ENCODE results near the gene HOXB8.

HOXB8 gene

DNA sequence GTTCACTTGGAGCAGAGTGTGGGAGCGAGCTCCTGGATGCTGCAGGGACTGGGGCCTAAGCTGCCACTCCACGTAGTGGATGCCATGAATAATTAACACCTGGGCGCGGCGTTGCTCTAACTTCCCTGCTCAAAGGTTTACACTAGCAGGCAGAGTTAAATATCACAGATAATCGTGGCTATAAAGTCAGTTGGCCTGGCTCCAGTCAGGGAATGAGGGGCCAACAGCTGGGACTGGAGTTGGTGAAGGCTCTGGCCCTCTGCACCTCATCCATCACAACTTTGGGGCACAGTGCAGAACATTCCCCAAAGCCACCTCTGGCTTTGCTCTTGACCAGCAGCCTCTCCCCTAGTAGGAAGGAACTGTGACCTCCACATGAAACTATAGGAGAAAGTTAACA is 47.9 kb downstream of the HOXB8 start:
- FAIRE-seq = no peak

DNA sequence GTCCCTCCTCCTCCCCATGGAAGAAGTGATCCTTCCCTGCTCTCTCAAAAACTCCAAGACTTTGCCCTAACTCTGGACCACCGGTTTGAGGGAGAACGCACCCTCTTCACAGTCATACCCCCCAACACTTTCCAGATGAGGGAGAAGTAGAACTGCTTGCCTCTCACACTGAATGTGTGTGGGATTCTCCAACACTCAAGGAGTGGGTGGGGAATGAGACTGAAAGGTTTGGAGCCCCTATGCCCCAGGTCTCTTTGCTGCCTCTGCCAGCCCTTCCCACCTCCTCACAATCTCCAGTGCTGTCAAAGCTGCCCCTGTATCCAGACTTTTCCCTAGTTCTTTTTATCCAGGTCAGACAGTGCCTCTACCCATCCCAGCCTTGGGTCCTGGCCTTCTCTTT is 48.4 kb downstream of the HOXB8 start:
- no peak for FAIRE-seq

DNA sequence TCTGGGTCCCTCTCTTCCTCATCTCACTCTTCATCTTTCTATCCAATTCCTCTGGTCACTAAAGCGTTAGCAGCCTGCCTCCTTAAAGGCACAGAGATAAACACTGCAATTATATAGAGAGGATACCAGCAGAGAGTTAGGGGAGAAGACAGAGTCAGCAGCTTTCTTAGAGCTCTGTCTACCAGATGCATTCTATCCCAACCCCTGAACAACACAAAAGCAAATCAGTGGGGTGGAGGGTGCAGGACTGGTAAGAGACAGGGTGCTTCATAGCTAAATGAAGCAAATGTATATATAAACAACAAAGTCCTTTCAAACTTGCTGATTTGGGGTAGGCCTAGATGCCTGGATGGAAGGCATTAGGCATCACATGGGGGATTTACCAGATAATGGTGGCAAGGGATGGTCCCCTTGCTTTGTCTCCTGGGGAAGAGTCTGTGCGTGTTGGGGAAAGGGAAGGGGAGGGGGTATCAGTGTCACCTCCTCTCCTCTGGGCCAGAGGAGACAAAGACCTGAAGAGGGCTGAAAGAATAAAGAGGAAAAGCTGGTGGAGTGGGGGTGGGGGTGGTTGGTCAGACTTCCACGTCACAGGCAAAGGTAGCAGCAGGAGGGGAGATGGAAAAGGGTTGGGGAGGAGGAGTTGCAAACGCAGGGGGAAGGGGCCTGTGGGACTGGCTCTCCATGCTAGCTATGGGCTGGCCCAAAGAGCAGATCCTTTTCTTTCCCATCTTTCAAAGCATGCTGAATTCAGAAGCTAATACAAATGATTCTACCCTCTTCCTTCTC is 49.0 kb downstream of the HOXB8 start:
- FAIRE-seq = no peak

DNA sequence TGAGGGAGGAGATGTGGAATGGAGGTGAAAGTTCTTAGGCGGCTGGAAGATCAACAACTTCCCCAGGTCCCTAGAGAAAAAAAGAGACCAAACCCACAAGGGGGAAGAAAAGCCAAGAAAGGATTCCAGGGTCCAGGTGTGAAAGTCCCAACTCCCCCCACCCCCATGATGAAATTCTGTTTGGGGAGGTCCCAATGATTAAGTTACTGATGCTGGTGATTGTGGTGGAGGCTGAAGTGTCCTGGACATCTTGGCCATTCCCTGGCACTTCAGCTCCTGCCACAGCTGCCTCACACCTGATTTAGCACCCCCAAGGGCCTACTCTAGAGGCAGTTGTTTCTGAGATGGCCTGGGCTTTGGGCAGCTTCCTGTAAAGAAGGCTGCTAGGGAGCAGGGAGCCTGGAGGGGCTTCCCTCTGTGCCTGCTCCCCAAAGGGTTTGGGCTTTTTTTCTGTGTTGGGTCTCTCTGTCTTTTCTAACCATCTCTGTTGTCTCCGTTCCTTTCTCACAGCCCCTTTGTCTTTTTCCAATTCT is 50.0 kb downstream of the HOXB8 start:
- no peak for FAIRE-seq

DNA sequence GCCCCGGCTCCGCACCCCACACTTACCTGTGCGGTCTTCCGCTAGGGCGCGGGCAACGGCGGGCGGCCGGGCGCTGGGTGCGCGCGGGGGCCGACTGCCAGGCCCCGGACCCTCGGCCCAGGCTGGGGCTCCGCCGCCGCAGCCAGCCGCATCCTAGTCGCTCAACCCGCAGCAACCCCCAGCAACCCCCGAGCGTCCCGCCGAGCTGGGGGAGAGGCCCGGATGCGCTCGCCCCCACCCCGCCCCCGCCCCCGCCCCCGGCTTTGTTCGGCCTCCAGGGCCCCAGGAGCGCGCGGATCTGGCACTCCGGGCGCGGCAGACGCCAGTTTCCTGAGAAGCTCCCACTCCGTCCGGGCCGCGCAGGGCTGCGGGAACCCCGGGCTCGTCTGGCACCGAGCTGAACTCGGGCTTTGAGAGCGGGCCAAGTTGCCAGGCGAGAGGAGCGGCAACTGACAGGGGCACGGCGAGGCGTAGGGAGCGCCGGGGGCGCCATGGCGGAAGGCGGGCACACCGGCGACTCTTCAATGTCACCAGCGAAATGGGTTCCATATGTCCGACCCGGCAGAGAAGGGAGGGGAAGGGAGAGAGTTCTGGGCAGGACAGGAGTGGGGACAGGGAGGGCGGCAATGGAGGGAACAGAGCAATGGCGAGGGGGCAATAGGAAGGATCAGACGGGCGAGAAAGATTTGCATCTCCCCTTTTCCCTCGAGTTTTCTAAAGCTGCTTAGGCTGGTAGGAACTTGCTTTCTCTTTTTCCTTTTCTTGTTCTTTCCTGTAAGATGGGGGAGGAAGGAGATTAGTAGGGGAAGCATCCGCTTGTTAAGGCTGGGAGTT is 50.7 kb downstream of the HOXB8 start:
- FAIRE-seq = no peak

DNA sequence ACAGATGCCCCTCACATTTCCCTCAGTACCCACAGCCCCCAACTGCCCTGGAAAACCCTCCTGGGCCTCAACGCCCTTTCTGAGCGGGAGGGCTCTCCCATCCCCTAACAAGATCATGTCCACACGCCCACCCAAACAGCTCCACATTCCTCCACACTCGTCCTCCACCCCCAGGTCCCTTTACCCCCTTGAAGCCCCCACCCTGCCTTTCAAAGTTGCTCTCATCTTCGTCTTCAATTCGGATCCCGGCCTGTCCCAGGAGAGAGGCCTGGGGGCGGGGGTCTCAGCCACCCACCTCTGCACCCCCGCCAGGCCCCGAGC is 51.3 kb downstream of the HOXB8 start:
- no peak for FAIRE-seq

DNA sequence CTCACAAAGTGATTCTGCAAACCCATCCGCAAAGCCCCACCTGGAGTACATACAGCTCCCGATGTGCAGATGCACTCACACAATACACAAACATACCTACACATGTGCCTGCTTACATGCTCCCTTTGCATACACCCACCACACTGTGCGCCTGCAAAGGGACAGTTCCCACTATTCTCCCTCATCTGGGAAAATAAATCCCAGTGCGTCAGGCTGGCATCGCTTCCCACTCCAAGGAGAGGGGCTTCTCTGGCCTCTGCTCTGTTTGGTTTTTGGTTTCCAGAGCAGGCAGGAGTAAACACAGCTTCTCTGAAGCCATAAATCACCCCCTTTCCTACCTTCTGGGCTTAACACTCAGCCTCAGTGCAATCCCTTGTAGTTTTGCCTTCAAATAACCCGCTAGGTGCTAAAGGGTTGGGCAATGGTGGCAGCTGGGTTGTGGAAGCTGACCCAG is 51.7 kb downstream of the HOXB8 start:
- FAIRE-seq = no peak

DNA sequence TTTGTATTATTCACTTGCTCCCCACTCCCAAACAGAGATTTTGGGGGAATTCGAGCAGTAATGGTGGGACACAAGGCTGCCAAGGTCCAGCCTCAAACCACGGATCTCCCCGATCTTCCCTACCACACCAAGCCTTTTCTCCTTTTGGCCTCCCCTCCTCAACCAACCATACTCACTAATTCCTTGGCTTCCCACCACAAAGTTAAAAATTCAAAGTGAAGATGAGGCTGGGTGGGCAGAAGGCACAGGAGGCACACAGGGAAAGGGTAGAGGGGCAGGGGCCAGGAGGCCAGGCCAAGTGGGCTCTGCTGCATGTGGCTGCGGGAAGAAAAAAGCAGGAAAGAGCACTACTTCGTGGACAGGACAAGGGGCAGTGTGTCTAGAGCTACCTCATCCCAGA is 52.2 kb downstream of the HOXB8 start:
- no peak for FAIRE-seq
